HS-5 (cell line): ENCODE results near the gene ZMYND11.
"Not testable (repeated sequence)": the region's sequence is repeated elsewhere in the genome, so short reads cannot be mapped to it uniquely, and the experiment has no call there.

Experiments
- DNase-seq: peaks from one replicate; pipeline ENCODE4 v3.0.0-alpha.2; 2012; ENCODE audit warnings: low read depth

ZMYND11 gene

DNA sequence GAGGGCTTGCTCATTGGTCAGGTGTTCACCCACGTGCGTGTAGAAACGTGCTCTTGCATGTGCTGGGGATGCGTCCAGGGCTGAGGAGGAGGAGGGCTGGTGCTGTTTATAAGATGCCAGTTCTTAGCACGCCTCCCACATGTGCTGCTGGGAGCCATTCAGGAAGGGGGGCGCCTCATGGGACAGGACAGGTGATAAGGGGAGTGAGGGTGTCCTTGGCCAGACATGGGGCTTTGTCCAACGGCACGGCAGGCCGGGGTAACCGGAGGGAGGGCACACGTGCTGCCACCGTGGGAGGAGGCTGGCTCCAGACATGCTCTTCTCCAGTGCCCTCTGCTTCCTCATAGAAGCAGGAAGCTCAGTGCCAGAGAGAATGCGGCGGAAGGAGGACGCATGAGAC, 150.0 kb downstream of the ZMYND11 start:
- DNase-seq = no peak

DNA sequence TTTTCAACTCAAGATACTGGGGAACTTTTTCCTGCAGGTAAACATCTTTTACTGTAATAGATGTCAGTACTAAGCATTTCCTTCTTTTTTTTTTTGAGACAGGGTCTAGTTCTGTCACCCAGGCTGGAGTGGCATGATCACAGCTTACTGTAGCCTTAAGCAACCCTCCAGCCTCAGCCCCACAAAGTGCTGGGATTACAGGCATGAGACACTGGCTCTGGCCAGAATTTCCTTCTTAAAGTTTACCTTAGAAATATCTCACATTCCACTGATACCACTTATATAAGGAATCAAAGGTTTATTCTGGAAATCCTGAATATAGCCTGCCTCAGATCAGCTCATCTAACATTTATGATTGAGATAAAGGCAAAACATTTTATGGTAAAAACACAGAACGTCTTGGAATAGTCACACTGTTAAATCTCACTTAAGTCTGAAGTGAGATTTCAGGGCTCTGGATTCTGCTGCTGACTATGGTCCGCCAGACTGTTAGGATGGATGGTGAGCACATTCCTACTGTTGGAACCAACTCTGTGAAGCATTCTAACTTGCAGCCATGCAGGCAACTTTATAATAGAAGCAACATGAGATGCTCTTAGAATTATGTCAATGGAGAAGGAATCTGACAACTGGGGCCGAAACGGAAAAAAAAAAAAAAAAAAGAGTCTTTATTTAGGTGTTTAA, 151.9 kb downstream of the ZMYND11 start:
- DNase-seq = no peak

DNA sequence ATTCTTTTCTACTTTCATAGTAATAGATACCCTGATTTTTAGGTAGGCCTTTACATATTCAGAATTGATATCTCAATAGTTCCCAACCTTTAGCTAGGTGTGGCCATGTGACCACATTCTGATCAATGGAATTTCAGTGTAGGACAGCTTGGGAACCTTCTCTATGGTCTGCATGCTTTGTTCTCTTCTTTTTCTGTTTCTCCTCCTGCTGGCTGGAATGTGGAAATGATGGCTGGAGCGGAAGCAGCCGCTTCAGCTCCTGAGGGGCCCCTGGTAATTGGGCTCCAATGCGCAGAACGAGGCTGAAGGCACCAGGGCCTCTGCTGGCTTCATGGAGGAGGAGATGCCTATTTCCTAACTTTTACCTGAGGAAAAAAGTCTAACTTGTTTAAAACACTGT, 152.6 kb downstream of the ZMYND11 start:
- DNase-seq = no peak

DNA sequence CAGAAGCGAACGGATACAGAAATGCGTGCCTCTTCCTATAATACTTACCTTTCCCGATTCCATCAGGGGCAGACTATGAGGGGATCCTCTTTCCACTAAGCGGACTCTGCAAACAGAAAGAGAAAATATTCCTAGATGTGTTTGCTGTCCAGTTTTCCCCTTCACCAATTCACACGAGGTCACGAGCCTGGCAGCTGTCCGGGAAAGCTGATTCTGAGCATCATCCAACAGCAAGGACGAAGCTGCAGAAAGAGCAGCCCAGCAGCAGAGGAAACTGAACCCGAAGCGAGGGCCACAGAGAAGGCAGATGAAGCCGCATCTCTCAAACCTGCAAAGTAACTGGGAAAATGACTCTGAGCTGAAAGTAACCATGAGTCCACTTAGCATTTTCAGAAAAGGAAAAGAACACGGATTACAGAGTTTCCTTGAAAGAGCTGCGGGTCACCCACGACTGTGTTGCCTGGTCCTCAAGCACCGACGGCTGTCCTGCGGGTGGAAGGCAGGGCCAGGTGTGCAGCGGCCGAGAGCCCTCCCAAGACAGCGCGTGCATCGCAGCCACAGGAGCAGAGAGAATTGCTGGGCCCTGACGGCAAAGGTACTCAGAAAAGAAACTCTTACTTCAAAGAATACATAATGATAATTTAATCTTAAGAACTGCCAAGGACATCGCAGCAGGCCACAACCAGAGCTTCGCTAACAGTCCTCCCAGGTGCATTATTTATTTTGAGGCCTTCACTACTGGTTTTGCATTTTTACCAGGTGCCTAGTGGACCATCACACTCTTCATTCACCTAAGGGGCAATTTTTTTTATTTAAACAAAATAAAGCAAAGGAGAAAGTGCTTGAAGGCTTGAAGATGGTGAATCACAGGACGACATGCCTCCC, 153.3 kb downstream of the ZMYND11 start:
- no peak for DNase-seq

DNA sequence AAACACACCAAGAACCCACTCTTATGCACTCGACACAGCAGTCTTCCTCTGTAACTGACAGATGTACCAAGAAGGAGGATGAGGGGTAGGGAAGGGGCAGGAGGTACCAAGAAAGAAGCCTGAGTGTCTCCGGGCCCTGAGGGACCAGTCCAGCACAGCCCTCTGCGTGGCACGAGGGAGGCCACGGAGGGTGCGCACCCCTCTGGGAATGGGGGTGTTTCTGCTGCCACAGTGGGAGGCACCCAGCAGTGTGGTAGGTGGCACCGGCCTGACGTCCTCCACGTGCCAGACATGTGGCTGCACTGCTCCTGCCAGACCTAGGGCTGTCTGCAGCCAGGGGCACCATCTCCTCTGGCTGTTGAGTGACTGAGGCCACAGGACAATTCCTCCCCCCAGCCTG, 154.3 kb downstream of the ZMYND11 start:
- DNase-seq = no peak

DNA sequence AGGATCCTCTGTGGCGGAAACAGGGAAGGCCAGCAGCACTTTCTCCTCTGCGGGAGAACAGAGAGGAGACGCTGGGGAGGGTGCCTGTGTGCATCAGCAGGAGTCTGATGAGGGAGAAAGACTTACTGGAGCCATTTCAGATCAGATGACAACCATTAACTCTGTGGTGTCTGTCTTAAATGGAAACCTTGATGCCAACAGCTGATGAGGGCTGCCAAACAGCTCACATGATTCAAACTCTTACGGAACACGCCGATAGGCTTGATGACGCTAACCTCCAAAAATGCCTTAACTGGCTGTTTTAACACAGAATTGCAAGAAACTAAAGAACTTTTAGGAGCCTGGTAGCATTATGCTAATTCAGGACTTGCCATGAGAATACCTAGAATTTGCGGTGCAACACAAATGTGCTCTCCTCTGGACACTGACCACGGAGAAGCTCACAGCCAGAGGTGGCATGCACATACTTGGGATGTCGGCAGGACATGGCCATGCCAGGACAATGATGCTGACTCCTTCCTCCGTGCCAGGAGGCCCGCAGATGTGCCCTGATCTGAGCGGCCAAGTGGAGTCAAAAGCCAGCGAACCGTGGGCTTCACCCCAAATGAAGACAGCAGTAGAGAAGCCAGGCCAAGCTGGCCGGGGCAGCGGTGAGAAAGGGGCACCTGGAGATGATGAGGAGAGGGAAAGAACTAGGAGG, 154.9 kb downstream of the ZMYND11 start:
- no peak for DNase-seq

DNA sequence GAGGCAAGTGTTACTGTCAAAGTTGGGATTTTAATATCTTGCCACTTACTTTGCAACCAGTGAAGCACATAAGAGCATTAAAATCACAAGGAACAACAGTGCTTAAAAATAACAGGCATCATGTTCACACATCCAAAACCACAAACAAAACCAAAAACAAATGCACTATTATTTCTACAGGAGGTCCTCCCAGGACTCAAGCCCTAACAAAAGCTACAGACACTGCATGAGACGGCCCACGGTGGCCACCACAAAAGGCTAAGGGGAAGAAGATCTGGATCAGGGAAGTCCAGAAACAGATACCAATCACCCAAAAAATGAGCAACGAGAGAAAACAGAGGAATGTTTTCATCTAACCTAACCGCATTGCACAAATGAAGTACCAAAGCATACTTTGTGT, 158.4 kb downstream of the ZMYND11 start:
- DNase-seq = no peak

DNA sequence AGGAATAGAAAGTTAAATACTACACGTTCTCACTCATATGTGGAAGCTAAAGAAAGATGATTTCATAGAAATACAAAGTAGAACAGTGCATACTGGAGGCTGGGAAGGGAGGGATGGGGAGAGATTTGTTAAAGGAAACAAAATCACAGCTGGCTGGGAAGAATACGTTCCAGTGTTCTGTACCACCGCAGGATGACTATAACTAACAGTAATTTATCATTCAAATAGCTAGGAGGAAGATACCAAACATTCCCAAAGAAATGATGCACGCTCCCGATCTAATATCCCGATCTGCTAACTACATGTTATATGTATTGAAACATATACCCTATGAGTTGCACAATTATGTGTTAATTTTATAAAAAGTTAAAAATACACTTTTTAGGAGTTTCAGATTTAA, 162.3 kb downstream of the ZMYND11 start:
- no peak for DNase-seq

DNA sequence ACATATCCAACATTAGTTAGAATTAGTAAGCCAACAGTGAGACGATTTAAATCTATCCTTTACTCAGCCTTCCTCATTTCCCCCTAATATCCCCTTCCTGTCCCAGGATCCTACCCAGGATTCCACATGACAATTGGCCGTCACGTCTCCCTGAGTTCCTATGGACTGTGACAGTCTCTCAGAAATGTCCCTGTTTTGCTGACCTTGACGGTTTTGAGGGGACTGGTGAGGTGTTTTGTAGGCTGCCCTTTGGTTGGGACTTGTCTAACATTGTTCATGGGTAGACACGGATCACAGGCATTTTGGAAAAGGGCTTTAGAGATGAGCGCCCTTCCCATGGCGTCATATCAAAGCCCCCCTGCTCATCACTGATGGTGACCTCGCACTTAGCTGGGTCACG, 162.8 kb downstream of the ZMYND11 start:
- no peak for DNase-seq

DNA sequence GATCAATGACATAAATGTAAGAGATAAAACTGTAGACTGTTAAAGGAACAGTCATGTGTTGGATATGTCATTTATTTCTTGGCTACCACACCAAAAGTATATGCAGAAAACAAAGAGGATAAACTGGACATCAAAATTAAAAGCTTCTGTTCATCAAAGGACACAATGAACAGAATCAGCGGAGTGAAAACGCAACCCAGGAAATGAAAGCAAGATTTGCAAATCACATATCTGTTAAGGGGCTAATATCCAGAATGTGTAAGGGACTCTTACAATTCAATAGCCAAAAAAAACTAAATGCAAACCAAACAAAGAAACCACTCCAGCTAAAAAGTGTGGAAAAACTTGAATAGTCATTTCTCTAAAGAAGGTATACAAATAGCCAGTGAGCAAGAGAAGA, 164.3 kb downstream of the ZMYND11 start:
- no peak for DNase-seq

DNA sequence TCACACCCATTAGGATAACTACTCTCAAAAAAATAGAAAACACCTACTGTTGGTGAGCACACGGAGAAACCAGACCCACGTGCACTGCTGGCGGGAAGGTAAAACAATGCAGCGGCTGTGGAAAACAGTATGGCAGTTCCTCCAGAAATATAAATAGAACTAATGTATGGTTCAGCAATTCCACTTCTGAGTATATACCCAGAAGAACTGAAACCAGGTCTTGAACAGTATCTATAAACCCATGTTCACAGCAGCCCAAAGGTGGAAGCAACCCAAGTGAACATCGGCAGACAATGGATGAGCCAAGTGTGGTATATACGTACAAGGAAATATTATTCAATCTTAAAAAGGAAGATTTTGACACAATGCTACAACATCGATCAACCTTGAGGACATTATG, 164.7 kb downstream of the ZMYND11 start:
- no peak for DNase-seq

DNA sequence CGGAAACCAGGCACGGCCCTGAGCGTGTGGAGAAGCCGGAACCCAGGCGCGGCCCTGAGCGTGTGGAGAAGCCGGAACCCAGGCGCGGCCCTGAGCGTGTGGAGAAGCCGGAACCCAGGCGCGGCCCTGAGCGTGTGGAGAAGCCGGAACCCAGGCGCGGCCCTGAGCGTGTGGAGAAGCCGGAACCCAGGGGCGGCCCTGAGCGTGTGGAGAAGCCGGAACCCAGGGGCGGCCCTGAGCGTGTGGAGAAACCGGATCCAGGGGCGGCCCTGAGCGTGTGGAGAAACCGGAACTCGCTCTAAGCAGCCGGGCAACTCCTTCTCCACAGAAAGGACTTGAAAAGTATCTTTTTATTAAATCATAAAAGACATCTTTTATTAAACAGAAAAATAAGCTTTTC, 165.3 kb downstream of the ZMYND11 start:
- DNase-seq = not testable (repeated sequence)

DNA sequence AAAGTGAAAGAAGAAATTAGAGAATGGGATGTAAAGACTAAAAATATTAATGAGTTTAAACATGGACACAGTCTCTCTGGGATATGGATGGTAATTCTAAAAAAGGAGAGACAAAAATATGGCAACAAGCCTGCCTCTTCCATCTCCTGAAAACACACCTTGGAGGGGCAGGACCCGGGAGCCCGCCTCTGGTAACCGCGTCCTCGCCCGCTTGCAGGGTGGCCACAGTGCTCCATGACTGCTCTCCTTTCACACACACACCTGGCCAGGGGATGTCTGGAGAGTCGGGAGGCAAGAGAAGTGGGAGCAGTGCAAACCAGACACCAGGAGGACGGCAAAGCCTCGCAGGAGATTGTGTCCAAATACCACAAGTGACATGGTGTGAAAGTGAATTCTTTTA, 166.3 kb downstream of the ZMYND11 start:
- no peak for DNase-seq
